Hepatocyte (in vitro differentiated cells): Measurements from ENCODE around the gene ATG4B. TPM values are rescaled to one million over a fixed set of nuclear protein-coding genes. Genes with fewer than 3 reads are reported as not detected.
A peak's percentile ranks its signal among the peaks of the same experiment; 100 is the strongest.

Experiments used
- DNase-seq: peaks from one replicate; pipeline ENCODE4 v3.0.0-alpha.2; 2016; ENCODE audit warnings: low spot score
- H2AFZ ChIP-seq: fragments of 200-600 bp; sonication (generic); 2 replicates; pipeline ENCODE4 v1.6.0; 2016; ENCODE audit warnings: antibody characterized with exemption, mild to moderate bottlenecking
- H3K27ac ChIP-seq: fragments of 200-600 bp; sonication (generic); 2 replicates; pipeline ENCODE4 v1.5.1; 2016; ENCODE audit warnings: mild to moderate bottlenecking
- H3K27me3 ChIP-seq: fragments of 200-600 bp; sonication (generic); 2 replicates; pipeline ENCODE4 v1.6.1; 2016
- H3K36me3 ChIP-seq: fragments of 200-600 bp; sonication (generic); replicated peaks from 2 replicates; pipeline ENCODE4 v1.5.1; 2016; ENCODE audit warnings: low read depth; ENCODE audit not compliant: insufficient read depth
- H3K4me1 ChIP-seq: fragments of 200-600 bp; sonication (generic); 2 replicates; pipeline ENCODE4 v1.5.1; 2016; ENCODE audit warnings: mild to moderate bottlenecking, moderate library complexity; ENCODE audit not compliant: insufficient read depth
- H3K4me2 ChIP-seq: fragments of 200-600 bp; sonication (generic); 2 replicates; pipeline ENCODE4 v1.6.0; 2016
- H3K4me3 ChIP-seq: fragments of 200-600 bp; sonication (generic); 2 replicates; pipeline ENCODE4 v1.5.1; 2016; ENCODE audit warnings: mild to moderate bottlenecking
- H3K79me2 ChIP-seq: fragments of 200-600 bp; sonication (generic); 2 replicates; pipeline ENCODE4 v1.6.0; 2017; ENCODE audit warnings: mild to moderate bottlenecking
- H3K9me2 ChIP-seq: fragments of 200-600 bp; sonication (generic); replicated peaks from 2 replicates; pipeline ENCODE4 v1.6.0; 2017; ENCODE audit warnings: mild to moderate bottlenecking; ENCODE audit not compliant: insufficient read depth
- H3K9me3 ChIP-seq: fragments of 200-600 bp; sonication (generic); 2 replicates; pipeline ENCODE4 v1.5.1; 2016; ENCODE audit warnings: low read depth, mild to moderate bottlenecking
- H4K20me1 ChIP-seq: fragments of 200-600 bp; sonication (generic); 2 replicates; pipeline ENCODE4 v1.6.0; 2016; ENCODE audit warnings: mild to moderate bottlenecking; ENCODE audit not compliant: insufficient read depth, poor library complexity, severe bottlenecking
- CTCF ChIP-seq: fragments of 200-600 bp; sonication (generic); IDR thresholded peaks from 2 replicates; pipeline ENCODE4 v1.5.1; 2016; ENCODE audit warnings: antibody characterized with exemption, mild to moderate bottlenecking; ENCODE audit not compliant: poor library complexity
- EZH2 ChIP-seq: fragments of 200-600 bp; sonication (generic); IDR thresholded peaks from 2 replicates; pipeline ENCODE4 v1.6.1; 2016; ENCODE audit warnings: antibody characterized with exemption, mild to moderate bottlenecking, borderline replicate concordance
- EZH2phosphoT487 ChIP-seq: fragments of 200-600 bp; sonication (generic); IDR thresholded peaks from one replicate; pipeline ENCODE4 v1.6.1; 2018; ENCODE audit warnings: antibody characterized with exemption, mild to moderate bottlenecking, low read depth, moderate library complexity; ENCODE audit not compliant: unreplicated experiment, severe bottlenecking
- WGBS: methylation state at CpG from one replicate; pipeline ENCODE4 v1.1.6; 2016; ENCODE audit warnings: low lambda C conversion rate; ENCODE audit errors: missing lambda C conversion rate; 5-methylcytosine and 5-hydroxymethylcytosine counted together
- polyA plus RNA-seq: library from polyadenylated mRNA; unstranded; fragments of >200 nt; fragmentation: Nextera tagmentation; extraction: Ambion mirVana; gene quantifications from 2 replicates; pipeline ENCODE4 v1.2.1, GENCODE V29; 2016
- total RNA-seq: library from RNA; depleted of rRNA; stranded (reverse); fragments of >200 nt; gene quantifications from 2 replicates; pipeline ENCODE4 v1.2.3, GENCODE V29; 2014

Gene ATG4B
- total and polyA plus RNA-seq, 2 experiments from 2014 or later: 61.3 to 108 TPM

GRCh38 chr2:241632478-241633325 lies 4.8 kb upstream of the ATG4B start:
- 95% methylated on average over 39 of the region's 39 CpGs for WGBS
- Histone ChIP-seq H2AFZ (no peak overlapping the region), H3K79me2 (peaks cover 85% of the 10 kb centered on the region), H3K27me3 (no peaks in the 10 kb centered on the region), H3K36me3 (no peaks in the 10 kb centered on the region), H3K4me3 (no peak overlapping the region), H3K9me3 (no peaks in the 10 kb centered on the region), H3K27ac (no peak overlapping the region), H3K4me2 (no peak overlapping the region), H3K4me1 (peaks cover 8% of the 10 kb centered on the region), H3K9me2 (no peaks in the 10 kb centered on the region), H4K20me1 (peaks cover 18% of the 10 kb centered on the region)
- TF ChIP-seq EZH2phosphoT487: no peak
- no peak for TF ChIP-seq CTCF
- no peak for TF ChIP-seq EZH2
- DNase-seq: no peak

DNA sequence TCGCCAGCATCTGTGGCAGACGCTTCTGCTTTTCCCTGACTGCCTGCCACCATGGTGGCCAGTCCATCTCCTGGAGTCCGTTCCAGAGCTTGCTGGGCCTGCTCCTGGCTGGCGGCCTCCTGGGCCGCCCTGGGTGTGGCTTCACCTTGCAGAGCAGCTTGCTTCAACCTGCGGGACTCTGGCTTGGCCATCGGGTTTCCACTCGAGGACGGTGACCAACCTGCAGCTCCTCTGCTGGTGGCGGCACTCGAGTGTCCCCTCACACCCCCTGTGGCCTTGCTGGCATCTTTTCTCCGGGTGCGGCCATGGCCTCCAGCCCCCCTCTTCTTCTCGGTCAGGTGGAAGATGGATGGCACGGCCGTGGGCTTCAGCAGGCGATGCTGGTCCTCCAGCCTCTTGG lies 3.9 kb upstream of the ATG4B start:
- Histone ChIP-seq H3K9me3 (no peaks in the 10 kb centered on the region), H3K9me2 (no peaks in the 10 kb centered on the region), H4K20me1 (peaks cover 22% of the 10 kb centered on the region), H3K4me3 (no peak overlapping the region), H3K27me3 (no peaks in the 10 kb centered on the region), H3K4me2 (no peak overlapping the region), H3K27ac (no peak overlapping the region), H3K36me3 (no peaks in the 10 kb centered on the region), H3K4me1 (peaks cover 12% of the 10 kb centered on the region), H3K79me2 (peaks cover 85% of the 10 kb centered on the region), H2AFZ (no peak overlapping the region)
- DNase-seq: no peak
- TF ChIP-seq EZH2 (no peak), EZH2phosphoT487 (no peak), CTCF (no peak)
- 94% methylated on average over 17 of the region's 17 CpGs for WGBS

GRCh38 chr2:241635756-241636155 lies 1.7 kb upstream of the ATG4B start:
- peak overlapping the region; percentile 98 for H3K4me3 ChIP-seq
- DNase-seq: no peak
- H3K4me2 ChIP-seq: peak overlapping the region; percentile 89
- H4K20me1 ChIP-seq: peaks cover 37% of the 10 kb centered on the region
- peaks cover 26% of the 10 kb centered on the region for H3K4me1 ChIP-seq
- TF ChIP-seq CTCF (no peak), EZH2 (no peak), EZH2phosphoT487 (no peak)
- peak overlapping the region; percentile 84 for H2AFZ ChIP-seq
- no peaks in the 10 kb centered on the region for H3K36me3 ChIP-seq
- WGBS: 27% methylated on average over 6 of the region's 6 CpGs
- H3K9me2 ChIP-seq: no peaks in the 10 kb centered on the region
- peaks cover 86% of the 10 kb centered on the region for H3K79me2 ChIP-seq
- H3K27ac ChIP-seq: peak overlapping the region; percentile 99
- no peaks in the 10 kb centered on the region for H3K9me3 ChIP-seq
- H3K27me3 ChIP-seq: no peaks in the 10 kb centered on the region
